ENCODE measurements around the gene TEAD2.

The TEAD2 gene

GRCh38 chr19:49347835-49348234, 14.4 kb downstream of the TEAD2 start:
- H3K9ac ChIP-seq (ENCODE audit: low read length): no peak overlapping the region
- H3K36me3 ChIP-seq (ENCODE audit: low read length): no peaks in the 10 kb centered on the region
- no peak overlapping the region for H3K4me2 ChIP-seq (ENCODE audit: low read depth, low read length, poor library complexity, severe bottlenecking)
- peak overlapping the region; percentile 15 for H2AFZ ChIP-seq (ENCODE audit: low read depth, low read length, severe bottlenecking)
- H3K9me3 ChIP-seq (ENCODE audit: insufficient read depth, low read length): no peaks in the 10 kb centered on the region
- H3K27ac ChIP-seq (ENCODE audit: low read depth, low read length): no peak overlapping the region
- H3K79me2 ChIP-seq (ENCODE audit: insufficient read depth, low read length): no peaks in the 10 kb centered on the region
- no peaks in the 10 kb centered on the region; the same call in 1 of the 2 replicates for H3F3A ChIP-seq (ENCODE audit: insufficient read depth)
- H3K4me3 ChIP-seq (ENCODE audit: insufficient read depth, low read length, poor library complexity, severe bottlenecking): no peak overlapping the region
- H3K27me3 ChIP-seq (ENCODE audit: low read length): no peaks in the 10 kb centered on the region
- H4K20me1 ChIP-seq (ENCODE audit: low read depth, low read length): no peaks in the 10 kb centered on the region
- no peaks in the 10 kb centered on the region for H3K9me2 ChIP-seq (replicated peaks; ENCODE audit: insufficient read depth, low read length)
- no peak for TF ChIP-seq EZH2phosphoT487 (conservative IDR thresholded peaks at IDR 0.05; ENCODE audit: low read length)
- TF ChIP-seq, protein P1, sequence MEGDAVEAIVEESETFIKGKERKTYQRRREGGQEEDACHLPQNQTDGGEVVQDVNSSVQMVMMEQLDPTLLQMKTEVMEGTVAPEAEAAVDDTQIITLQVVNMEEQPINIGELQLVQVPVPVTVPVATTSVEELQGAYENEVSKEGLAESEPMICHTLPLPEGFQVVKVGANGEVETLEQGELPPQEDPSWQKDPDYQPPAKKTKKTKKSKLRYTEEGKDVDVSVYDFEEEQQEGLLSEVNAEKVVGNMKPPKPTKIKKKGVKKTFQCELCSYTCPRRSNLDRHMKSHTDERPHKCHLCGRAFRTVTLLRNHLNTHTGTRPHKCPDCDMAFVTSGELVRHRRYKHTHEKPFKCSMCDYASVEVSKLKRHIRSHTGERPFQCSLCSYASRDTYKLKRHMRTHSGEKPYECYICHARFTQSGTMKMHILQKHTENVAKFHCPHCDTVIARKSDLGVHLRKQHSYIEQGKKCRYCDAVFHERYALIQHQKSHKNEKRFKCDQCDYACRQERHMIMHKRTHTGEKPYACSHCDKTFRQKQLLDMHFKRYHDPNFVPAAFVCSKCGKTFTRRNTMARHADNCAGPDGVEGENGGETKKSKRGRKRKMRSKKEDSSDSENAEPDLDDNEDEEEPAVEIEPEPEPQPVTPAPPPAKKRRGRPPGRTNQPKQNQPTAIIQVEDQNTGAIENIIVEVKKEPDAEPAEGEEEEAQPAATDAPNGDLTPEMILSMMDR (IDR thresholded peaks at IDR 0.05; ENCODE audit: insufficient read depth, low read length, poor library complexity, severe bottlenecking): no peak

DNA sequence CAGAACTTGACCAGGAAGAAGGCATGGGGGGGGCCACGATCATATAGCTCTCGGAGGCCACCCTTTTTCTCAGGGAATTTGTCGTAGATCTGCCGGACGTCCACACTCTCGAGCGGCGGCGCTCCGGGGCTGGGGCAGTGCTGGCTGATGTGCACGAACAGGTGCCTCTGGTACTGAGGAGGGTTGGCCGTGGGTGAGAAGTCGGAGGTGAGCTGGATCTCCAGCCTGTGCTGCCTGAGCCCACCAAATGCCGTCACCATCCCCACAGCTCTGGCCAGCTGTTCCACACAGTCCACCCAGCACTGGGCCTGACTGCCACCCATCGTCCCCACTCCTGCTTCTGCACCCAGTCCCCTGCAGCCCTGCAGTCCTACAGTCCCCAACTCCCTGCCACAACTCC, 15.0 kb downstream of the TEAD2 start:
- Histone ChIP-seq H3K27me3 (ENCODE audit: low read length) (no peaks in the 10 kb centered on the region), H4K20me1 (ENCODE audit: low read depth, low read length) (no peaks in the 10 kb centered on the region), H3K9me3 (ENCODE audit: insufficient read depth, low read length) (no peaks in the 10 kb centered on the region), H3K36me3 (ENCODE audit: low read length) (no peaks in the 10 kb centered on the region), H3K4me3 (ENCODE audit: insufficient read depth, low read length, poor library complexity, severe bottlenecking) (no peak overlapping the region), H3K27ac (ENCODE audit: low read depth, low read length) (no peak overlapping the region), H3K79me2 (ENCODE audit: insufficient read depth, low read length) (no peaks in the 10 kb centered on the region), H3K4me2 (ENCODE audit: low read depth, low read length, poor library complexity, severe bottlenecking) (no peak overlapping the region), H3F3A (ENCODE audit: insufficient read depth) (no peaks in the 10 kb centered on the region; the same call in 1 of the 2 replicates), H2AFZ (ENCODE audit: low read depth, low read length, severe bottlenecking) (no peak overlapping the region), H3K9ac (ENCODE audit: low read length) (no peak overlapping the region), H3K9me2 (replicated peaks; ENCODE audit: insufficient read depth, low read length) (no peaks in the 10 kb centered on the region)
- TF ChIP-seq, protein P1 (IDR thresholded peaks at IDR 0.05; ENCODE audit: insufficient read depth, low read length, poor library complexity, severe bottlenecking): no peak
- no peak for TF ChIP-seq EZH2phosphoT487 (conservative IDR thresholded peaks at IDR 0.05; ENCODE audit: low read length)

DNA sequence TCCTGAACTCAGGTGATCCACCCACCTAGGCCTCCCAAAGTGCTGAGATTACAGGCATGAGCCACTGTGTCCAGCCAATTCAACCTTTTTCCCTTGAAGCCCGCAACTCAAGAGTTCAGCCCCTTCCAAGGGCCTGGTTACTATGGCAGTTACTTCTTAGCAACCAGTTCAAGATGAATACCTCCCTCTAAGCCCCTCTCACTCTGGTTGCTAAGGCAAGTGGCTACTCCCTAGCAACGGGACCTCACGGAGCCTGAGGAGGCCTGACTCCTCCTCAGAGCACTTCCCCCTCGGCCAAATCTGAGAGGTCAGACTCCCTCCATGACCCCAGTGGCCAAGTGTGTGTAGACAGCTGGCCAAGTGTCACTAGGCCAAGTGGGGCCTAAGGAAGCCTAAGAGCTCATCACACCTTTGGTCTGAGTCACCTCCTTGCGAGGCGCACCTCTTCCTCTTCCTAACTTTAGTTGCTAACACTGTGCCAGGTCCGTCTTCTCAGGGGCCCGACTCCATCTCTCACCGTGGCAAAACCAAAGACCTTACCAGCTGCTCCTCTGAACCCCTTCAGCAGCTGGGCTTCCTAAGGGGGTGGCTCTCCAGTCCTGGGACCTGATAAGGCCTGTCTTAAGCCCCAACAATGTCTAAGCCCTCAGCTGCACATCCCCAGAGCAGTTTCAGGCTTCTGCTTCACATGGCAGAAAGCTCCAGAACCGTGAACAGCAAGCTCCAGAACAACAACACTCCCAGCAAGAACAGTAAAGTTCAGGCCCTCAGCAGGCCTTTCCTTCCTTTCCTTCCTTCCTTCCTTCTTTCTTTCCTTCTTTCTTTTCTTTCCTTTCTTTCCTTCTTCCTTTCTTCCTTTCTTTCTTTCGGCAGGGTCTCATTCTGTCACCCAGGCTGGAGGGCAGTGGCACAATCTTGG, 17.5 kb downstream of the TEAD2 start:
- TF ChIP-seq EZH2phosphoT487 (conservative IDR thresholded peaks at IDR 0.05; ENCODE audit: low read length): no peak
- TF ChIP-seq, protein P1 (IDR thresholded peaks at IDR 0.05; ENCODE audit: insufficient read depth, low read length, poor library complexity, severe bottlenecking): no peak
- no peak overlapping the region for H2AFZ ChIP-seq (ENCODE audit: low read depth, low read length, severe bottlenecking)
- H3K36me3 ChIP-seq (ENCODE audit: low read length): no peaks in the 10 kb centered on the region
- H3F3A ChIP-seq (ENCODE audit: insufficient read depth): peaks cover 20% of the 10 kb centered on the region
- H3K9ac ChIP-seq (ENCODE audit: low read length): no peak overlapping the region
- no peaks in the 10 kb centered on the region for H4K20me1 ChIP-seq (ENCODE audit: low read depth, low read length)
- H3K79me2 ChIP-seq (ENCODE audit: insufficient read depth, low read length): no peaks in the 10 kb centered on the region
- H3K4me2 ChIP-seq (ENCODE audit: low read depth, low read length, poor library complexity, severe bottlenecking): no peak overlapping the region
- H3K4me3 ChIP-seq (ENCODE audit: insufficient read depth, low read length, poor library complexity, severe bottlenecking): no peak overlapping the region
- H3K27me3 ChIP-seq (ENCODE audit: low read length): no peaks in the 10 kb centered on the region
- H3K9me2 ChIP-seq (replicated peaks; ENCODE audit: insufficient read depth, low read length): no peaks in the 10 kb centered on the region
- no peak overlapping the region for H3K27ac ChIP-seq (ENCODE audit: low read depth, low read length)
- no peaks in the 10 kb centered on the region for H3K9me3 ChIP-seq (ENCODE audit: insufficient read depth, low read length)

Data from SU-DHL-6 (cell line).